Measurements from ENCODE around the gene PDK4. TPM values are rescaled to one million over a fixed set of nuclear protein-coding genes. Genes with fewer than 3 reads are reported as not detected.

Gene PDK4
- total and polyA plus RNA-seq, 10 of the 15 experiments (the other 5 are each of a cell fraction or from before 2014, with no cell fraction given): 0.03 to 0.46 TPM; not detected in 8

- no peak overlapping the region for H3K4me3 ChIP-seq
- in situ Hi-C loops (cut with MboI): no loop called here
- 6% methylated on average over 1 of the region's 1 CpG for WGBS (ENCODE audit: insufficient coverage, insufficient replicate concordance, low lambda C conversion rate, missing lambda C conversion rate)
- no peak overlapping the region for H3K9ac ChIP-seq (ENCODE audit: control insufficient read depth, insufficient read depth, low read length)
- FAIRE-seq: no peak
- no peak overlapping the region for H3K27ac ChIP-seq (ENCODE audit: control insufficient read depth, insufficient read depth)
- ChIA-PET RAD21 (ENCODE audit: unreplicated experiment) (interaction anchor here (1.3 to 8.1 kb wide), 3 partner anchors 12 to 148 kb away, joined by 3 to 81 read pairs (median 10); no protein-coding TSS in a partner anchor), CTCF (interaction anchor here (4.3 to 11.4 kb wide), 3 partner anchors 12 to 148 kb away, joined by 27 to 146 read pairs (median 35); no protein-coding TSS in a partner anchor), SMC1A (ENCODE audit: uncharacterized antibody, unreplicated experiment) (interaction anchor here (0.6 to 23.7 kb wide), 4 partner anchors 11 to 149 kb away, joined by 3 to 448 read pairs (median 16); no protein-coding TSS in a partner anchor), POLR2A (no interaction called here)
- H3K4me1 ChIP-seq (ENCODE audit: control insufficient read depth, insufficient read depth, low read length): no peaks in the 10 kb centered on the region
- no peak for ATAC-seq
- H3K9me3 ChIP-seq (replicated peaks; ENCODE audit: control insufficient read depth, insufficient read depth, low read length): no peaks in the 10 kb centered on the region
- H3K27me3 ChIP-seq (replicated peaks in 1 of 2; ENCODE audit: control insufficient read depth in 2 of 2, insufficient read depth in 2 of 2, low read length in 1 of 2): no peaks in the 10 kb centered on the region; a peak in 2 of 4 replicates
- H3K4me2 ChIP-seq (ENCODE audit: control insufficient read depth, insufficient read depth): no peak overlapping the region
- no peaks in the 10 kb centered on the region for H3K36me3 ChIP-seq (ENCODE audit: control insufficient read depth in 2 of 2, insufficient read depth in 2 of 2, low read length in 1 of 2)
- no peak for DNase-seq (ENCODE audit: low read depth, low spot score)
- H2AFZ ChIP-seq (ENCODE audit: control insufficient read depth, low read depth, low read length): no peak overlapping the region
- H4K20me1 ChIP-seq (ENCODE audit: control insufficient read depth, insufficient read depth): no peaks in the 10 kb centered on the region
- intact Hi-C loops (cut with micrococcal nuclease; ENCODE audit: unreplicated experiment): no loop called here
- H3K79me2 ChIP-seq (ENCODE audit: control insufficient read depth, insufficient read depth, low read length): no peaks in the 10 kb centered on the region
- BruUV-seq (replicated peaks): no TSS peak
- TF ChIP-seq ZNF274 (IDR thresholded peaks at IDR 0.05; ENCODE audit: insufficient read depth, insufficient read length): no peak
- no peak for TF ChIP-seq CBX5 (IDR thresholded peaks at IDR 0.05; ENCODE audit: low read depth)
- no peak for TF ChIP-seq E4F1 (IDR thresholded peaks at IDR 0.05; ENCODE audit: borderline replicate concordance, partially characterized antibody)
- TF ChIP-seq STAT3 (IDR thresholded peaks at IDR 0.05; ENCODE audit: low read depth, low read length): no peak
- TF ChIP-seq FOXK2 (IDR thresholded peaks at IDR 0.05): no peak
- TF ChIP-seq NKRF (conservative IDR thresholded peaks at IDR 0.05): no peak
- no peak for TF ChIP-seq ZZZ3 (IDR thresholded peaks at IDR 0.05; ENCODE audit: control insufficient read depth, insufficient read length, low read depth)
- TF ChIP-seq ATF7 (IDR thresholded peaks at IDR 0.05; ENCODE audit: low read depth): no peak
- TF ChIP-seq MEF2A (IDR thresholded peaks at IDR 0.05; ENCODE audit: insufficient read depth, low read depth, low read length): no peak
- TF ChIP-seq BACH1 (IDR thresholded peaks at IDR 0.05; ENCODE audit: borderline replicate concordance): no peak
- TF ChIP-seq BCLAF1 (IDR thresholded peaks at IDR 0.05): no peak
- TF ChIP-seq TAF1 (IDR thresholded peaks at IDR 0.05; ENCODE audit: borderline replicate concordance, low read depth, low read length): no peak
- no peak for TF ChIP-seq JUND (IDR thresholded peaks at IDR 0.05; ENCODE audit: low read depth, low read length)
- TF ChIP-seq ATF3 (IDR thresholded peaks at IDR 0.05; ENCODE audit: borderline replicate concordance, extremely low read depth, low read depth, low read length): no peak
- TF ChIP-seq MYC (IDR thresholded peaks at IDR 0.05; ENCODE audit: insufficient read depth, insufficient read length, insufficient replicate concordance, low read length, severe bottlenecking): no peak
- no peak for TF ChIP-seq POLR2A (IDR thresholded peaks at IDR 0.05; ENCODE audit: low read depth, low read length)
- TF ChIP-seq BCL11A (IDR thresholded peaks at IDR 0.05; ENCODE audit: low read depth, low read length): no peak
- TF ChIP-seq MXI1 (IDR thresholded peaks at IDR 0.05; ENCODE audit: low read depth, low read length): no peak
These were observed 56.0 kb downstream of the PDK4 start for GRCh38 chr7:95540366-95540765.

Measured in GM12878 (cell line).